ENCODE results near the gene RXFP3.

RXFP3 gene

DNA sequence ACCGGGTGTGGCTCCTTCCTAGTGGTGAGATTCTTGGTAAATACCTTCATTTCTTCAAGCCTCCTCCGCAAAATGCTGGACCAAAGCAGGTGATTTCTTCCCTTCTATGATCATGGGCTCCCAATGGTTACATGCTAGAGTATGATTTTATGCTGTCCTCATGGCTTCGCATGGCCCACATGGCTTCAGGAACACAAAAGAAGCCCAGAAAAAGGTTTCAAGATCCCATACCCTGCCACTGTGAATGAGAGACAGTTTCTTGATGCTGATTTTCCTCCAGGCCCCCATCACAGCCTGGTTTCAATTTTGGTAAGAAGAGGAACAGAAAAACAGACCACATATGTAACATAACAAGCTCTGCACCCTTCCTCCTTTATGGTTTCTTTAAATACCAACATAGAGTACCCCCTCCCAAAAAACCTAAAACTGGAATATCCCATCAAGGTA lies 2.4 kb upstream of the RXFP3 start:
- H3K36me3 ChIP-seq (ENCODE audit: control insufficient read depth in 1 of 2, insufficient read depth in 2 of 2, low read length in 2 of 2) = no peaks in the 10 kb centered on the region
- H3K9ac ChIP-seq (ENCODE audit: low read depth in 1 of 2, low read length in 2 of 2) = no peak overlapping the region
- H3K27me3 ChIP-seq (ENCODE audit: control insufficient read depth in 1 of 2, insufficient read depth in 2 of 2, low read length in 2 of 2) = peaks cover 9 to 20% of the 10 kb centered on the region in 2 donors
- H3K4me1 ChIP-seq (ENCODE audit: control insufficient read depth in 1 of 2, insufficient read depth in 2 of 2, low read length in 2 of 2) = peaks cover 5% of the 10 kb centered on the region in 2 donors
- H3K9me3 ChIP-seq (ENCODE audit: control insufficient read depth in 1 of 2, low read length in 2 of 2) = no peaks in the 10 kb centered on the region
- no peak overlapping the region for H3K4me3 ChIP-seq (ENCODE audit: low read depth in 1 of 2, low read length in 2 of 2)
- H3K27ac ChIP-seq (ENCODE audit: low read depth, low read length) = no peak overlapping the region

DNA sequence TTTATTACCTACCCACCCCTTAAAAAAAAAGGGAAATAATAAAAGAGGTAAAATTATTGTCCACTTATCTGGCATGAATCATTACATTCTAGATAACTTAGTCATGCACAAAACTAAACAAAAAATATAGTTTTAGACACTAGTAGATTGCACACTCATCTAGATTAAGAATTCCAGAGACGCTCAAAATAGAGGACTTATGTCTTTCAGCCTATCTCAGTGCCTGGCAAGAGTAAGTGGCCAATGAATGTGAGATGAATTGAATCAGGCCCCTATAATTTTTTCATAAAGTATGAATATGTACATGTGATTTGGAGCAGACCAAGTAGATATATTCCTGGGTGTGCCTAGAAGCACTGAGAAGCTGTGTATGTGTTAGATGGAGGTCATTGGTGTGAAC lies 2.0 kb upstream of the RXFP3 start:
- Histone ChIP-seq H3K27ac (ENCODE audit: low read depth, low read length) (no peak overlapping the region), H3K9ac (ENCODE audit: low read depth in 1 of 2, low read length in 2 of 2) (no peak overlapping the region), H3K4me1 (ENCODE audit: control insufficient read depth in 1 of 2, insufficient read depth in 2 of 2, low read length in 2 of 2) (peaks cover 5% of the 10 kb centered on the region in 2 donors), H3K36me3 (ENCODE audit: control insufficient read depth in 1 of 2, insufficient read depth in 2 of 2, low read length in 2 of 2) (no peaks in the 10 kb centered on the region), H3K4me3 (ENCODE audit: low read depth in 1 of 2, low read length in 2 of 2) (no peak overlapping the region), H3K27me3 (ENCODE audit: control insufficient read depth in 1 of 2, insufficient read depth in 2 of 2, low read length in 2 of 2) (peaks cover 9 to 23% of the 10 kb centered on the region in 2 donors), H3K9me3 (ENCODE audit: control insufficient read depth in 1 of 2, low read length in 2 of 2) (no peaks in the 10 kb centered on the region)

DNA sequence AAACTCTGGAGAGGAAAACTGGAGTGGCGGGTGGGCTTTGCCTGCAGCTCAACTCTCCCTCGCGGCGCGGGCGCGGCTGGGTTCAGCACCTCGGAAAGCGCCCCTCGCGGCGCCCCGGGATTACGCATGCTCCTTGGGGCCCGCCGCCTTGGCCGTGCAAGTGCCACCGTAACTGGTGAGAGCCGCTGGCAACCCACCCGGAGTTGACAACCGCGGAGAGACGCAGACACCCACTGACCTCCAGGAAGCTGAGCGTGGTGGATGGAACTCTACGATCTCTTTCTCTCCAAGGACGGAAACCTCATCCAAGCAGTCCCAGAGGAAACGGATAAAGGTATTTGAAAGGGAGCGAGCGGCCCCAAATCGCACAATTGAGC lies 194 bp upstream of the RXFP3 start:
- Histone ChIP-seq H3K36me3 (ENCODE audit: control insufficient read depth in 1 of 2, insufficient read depth in 2 of 2, low read length in 2 of 2) (no peaks in the 10 kb centered on the region), H3K9me3 (ENCODE audit: control insufficient read depth in 1 of 2, low read length in 2 of 2) (no peaks in the 10 kb centered on the region), H3K27ac (ENCODE audit: low read depth, low read length) (no peak overlapping the region), H3K4me1 (ENCODE audit: control insufficient read depth in 1 of 2, insufficient read depth in 2 of 2, low read length in 2 of 2) (peaks cover 5% of the 10 kb centered on the region in 2 donors), H3K4me3 (ENCODE audit: low read depth in 1 of 2, low read length in 2 of 2) (peak overlapping the region; percentile 34 to 39), H3K9ac (ENCODE audit: low read depth in 1 of 2, low read length in 2 of 2) (no peak overlapping the region), H3K27me3 (ENCODE audit: control insufficient read depth in 1 of 2, insufficient read depth in 2 of 2, low read length in 2 of 2) (peaks cover 9 to 29% of the 10 kb centered on the region in 2 donors)

DNA sequence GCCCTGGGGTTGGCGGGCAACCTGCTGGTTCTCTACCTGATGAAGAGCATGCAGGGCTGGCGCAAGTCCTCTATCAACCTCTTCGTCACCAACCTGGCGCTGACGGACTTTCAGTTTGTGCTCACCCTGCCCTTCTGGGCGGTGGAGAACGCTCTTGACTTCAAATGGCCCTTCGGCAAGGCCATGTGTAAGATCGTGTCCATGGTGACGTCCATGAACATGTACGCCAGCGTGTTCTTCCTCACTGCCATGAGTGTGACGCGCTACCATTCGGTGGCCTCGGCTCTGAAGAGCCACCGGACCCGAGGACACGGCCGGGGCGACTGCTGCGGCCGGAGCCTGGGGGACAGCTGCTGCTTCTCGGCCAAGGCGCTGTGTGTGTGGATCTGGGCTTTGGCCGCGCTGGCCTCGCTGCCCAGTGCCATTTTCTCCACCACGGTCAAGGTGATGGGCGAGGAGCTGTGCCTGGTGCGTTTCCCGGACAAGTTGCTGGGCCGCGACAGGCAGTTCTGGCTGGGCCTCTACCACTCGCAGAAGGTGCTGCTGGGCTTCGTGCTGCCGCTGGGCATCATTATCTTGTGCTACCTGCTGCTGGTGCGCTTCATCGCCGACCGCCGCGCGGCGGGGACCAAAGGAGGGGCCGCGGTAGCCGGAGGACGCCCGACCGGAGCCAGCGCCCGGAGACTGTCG lies 976 bp downstream of the RXFP3 start:
- no peaks in the 10 kb centered on the region for H3K36me3 ChIP-seq (ENCODE audit: control insufficient read depth in 1 of 2, insufficient read depth in 2 of 2, low read length in 2 of 2)
- H3K4me1 ChIP-seq (ENCODE audit: control insufficient read depth in 1 of 2, insufficient read depth in 2 of 2, low read length in 2 of 2) = peaks cover 5% of the 10 kb centered on the region in 2 donors
- no peak overlapping the region for H3K27ac ChIP-seq (ENCODE audit: low read depth, low read length)
- H3K9me3 ChIP-seq (ENCODE audit: control insufficient read depth in 1 of 2, low read length in 2 of 2) = no peaks in the 10 kb centered on the region
- no peak overlapping the region for H3K9ac ChIP-seq (ENCODE audit: low read depth in 1 of 2, low read length in 2 of 2)
- peaks cover 11 to 33% of the 10 kb centered on the region in 2 donors for H3K27me3 ChIP-seq (ENCODE audit: control insufficient read depth in 1 of 2, insufficient read depth in 2 of 2, low read length in 2 of 2)
- H3K4me3 ChIP-seq (ENCODE audit: low read depth in 1 of 2, low read length in 2 of 2) = no peak overlapping the region

DNA sequence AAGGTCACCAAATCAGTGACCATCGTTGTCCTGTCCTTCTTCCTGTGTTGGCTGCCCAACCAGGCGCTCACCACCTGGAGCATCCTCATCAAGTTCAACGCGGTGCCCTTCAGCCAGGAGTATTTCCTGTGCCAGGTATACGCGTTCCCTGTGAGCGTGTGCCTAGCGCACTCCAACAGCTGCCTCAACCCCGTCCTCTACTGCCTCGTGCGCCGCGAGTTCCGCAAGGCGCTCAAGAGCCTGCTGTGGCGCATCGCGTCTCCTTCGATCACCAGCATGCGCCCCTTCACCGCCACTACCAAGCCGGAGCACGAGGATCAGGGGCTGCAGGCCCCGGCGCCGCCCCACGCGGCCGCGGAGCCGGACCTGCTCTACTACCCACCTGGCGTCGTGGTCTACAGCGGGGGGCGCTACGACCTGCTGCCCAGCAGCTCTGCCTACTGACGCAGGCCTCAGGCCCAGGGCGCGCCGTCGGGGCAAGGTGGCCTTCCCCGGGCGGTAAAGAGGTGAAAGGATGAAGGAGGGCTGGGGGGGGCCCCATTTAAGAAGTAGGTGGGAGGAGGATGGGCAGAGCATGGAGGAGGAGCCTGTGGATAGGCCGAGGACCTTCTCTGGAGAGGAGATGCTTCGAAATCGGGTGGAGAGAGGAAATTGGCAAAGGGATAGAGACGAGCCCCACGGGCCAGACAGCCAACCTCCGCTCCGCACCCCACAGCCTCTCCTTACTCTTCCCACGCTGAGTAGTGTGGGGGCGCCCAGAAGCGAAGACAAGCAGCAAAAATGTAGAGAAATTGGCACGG lies 1.7 kb downstream of the RXFP3 start:
- peaks cover 17 to 33% of the 10 kb centered on the region in 2 donors for H3K27me3 ChIP-seq (ENCODE audit: control insufficient read depth in 1 of 2, insufficient read depth in 2 of 2, low read length in 2 of 2)
- no peak overlapping the region for H3K4me3 ChIP-seq (ENCODE audit: low read depth in 1 of 2, low read length in 2 of 2)
- no peaks in the 10 kb centered on the region for H3K36me3 ChIP-seq (ENCODE audit: control insufficient read depth in 1 of 2, insufficient read depth in 2 of 2, low read length in 2 of 2)
- no peak overlapping the region for H3K9ac ChIP-seq (ENCODE audit: low read depth in 1 of 2, low read length in 2 of 2)
- H3K27ac ChIP-seq (ENCODE audit: low read depth, low read length) = no peak overlapping the region
- H3K4me1 ChIP-seq (ENCODE audit: control insufficient read depth in 1 of 2, insufficient read depth in 2 of 2, low read length in 2 of 2) = peaks cover 5% of the 10 kb centered on the region in 2 donors
- H3K9me3 ChIP-seq (ENCODE audit: control insufficient read depth in 1 of 2, low read length in 2 of 2) = no peaks in the 10 kb centered on the region

DNA sequence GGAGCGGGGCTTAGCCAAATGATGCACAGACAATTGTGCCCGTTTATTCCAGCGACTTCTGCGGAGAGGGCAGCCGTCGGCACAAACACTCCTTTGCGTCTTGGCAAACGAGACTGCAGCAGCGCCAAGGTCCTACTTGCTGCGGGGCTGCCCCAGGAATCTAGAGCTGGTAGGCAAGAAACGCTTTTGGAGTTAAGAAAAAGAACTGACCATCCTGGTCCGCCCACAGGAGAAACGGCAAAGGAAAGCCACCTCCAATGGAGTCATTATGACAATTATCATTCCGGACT lies 2.3 kb downstream of the RXFP3 start:
- Histone ChIP-seq H3K27ac (ENCODE audit: low read depth, low read length) (no peak overlapping the region), H3K9me3 (ENCODE audit: control insufficient read depth in 1 of 2, low read length in 2 of 2) (no peaks in the 10 kb centered on the region), H3K4me1 (ENCODE audit: control insufficient read depth in 1 of 2, insufficient read depth in 2 of 2, low read length in 2 of 2) (peaks cover 5% of the 10 kb centered on the region in 2 donors), H3K27me3 (ENCODE audit: control insufficient read depth in 1 of 2, insufficient read depth in 2 of 2, low read length in 2 of 2) (peaks cover 17 to 33% of the 10 kb centered on the region in 2 donors), H3K9ac (ENCODE audit: low read depth in 1 of 2, low read length in 2 of 2) (no peak overlapping the region), H3K4me3 (ENCODE audit: low read depth in 1 of 2, low read length in 2 of 2) (no peak overlapping the region), H3K36me3 (ENCODE audit: control insufficient read depth in 1 of 2, insufficient read depth in 2 of 2, low read length in 2 of 2) (no peaks in the 10 kb centered on the region)

DNA sequence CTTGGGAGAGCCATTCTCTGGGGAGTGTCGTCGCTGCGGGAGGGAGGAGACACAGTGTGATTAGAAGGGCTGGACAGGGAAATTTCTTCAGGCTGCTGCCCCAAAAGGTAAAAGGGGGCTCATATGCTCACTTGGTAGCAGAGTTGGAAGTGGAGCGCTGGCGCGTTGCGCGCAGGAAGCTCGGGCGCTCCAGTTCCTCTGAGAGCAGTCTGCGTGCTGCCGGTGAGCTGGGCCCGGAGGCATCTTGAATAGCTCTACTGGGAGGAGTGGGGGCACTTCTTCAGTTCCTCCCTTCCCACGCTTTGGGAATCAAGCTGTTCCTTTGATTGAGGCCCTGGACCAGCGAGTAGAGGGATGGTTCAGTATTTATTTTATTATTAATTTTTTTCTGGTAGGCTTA lies 2.7 kb downstream of the RXFP3 start:
- Histone ChIP-seq H3K4me1 (ENCODE audit: control insufficient read depth in 1 of 2, insufficient read depth in 2 of 2, low read length in 2 of 2) (peaks cover 5% of the 10 kb centered on the region in 2 donors), H3K9me3 (ENCODE audit: control insufficient read depth in 1 of 2, low read length in 2 of 2) (no peaks in the 10 kb centered on the region), H3K27me3 (ENCODE audit: control insufficient read depth in 1 of 2, insufficient read depth in 2 of 2, low read length in 2 of 2) (peaks cover 17 to 33% of the 10 kb centered on the region in 2 donors), H3K27ac (ENCODE audit: low read depth, low read length) (no peak overlapping the region), H3K9ac (ENCODE audit: low read depth in 1 of 2, low read length in 2 of 2) (no peak overlapping the region), H3K4me3 (ENCODE audit: low read depth in 1 of 2, low read length in 2 of 2) (no peak overlapping the region), H3K36me3 (ENCODE audit: control insufficient read depth in 1 of 2, insufficient read depth in 2 of 2, low read length in 2 of 2) (no peaks in the 10 kb centered on the region)

DNA sequence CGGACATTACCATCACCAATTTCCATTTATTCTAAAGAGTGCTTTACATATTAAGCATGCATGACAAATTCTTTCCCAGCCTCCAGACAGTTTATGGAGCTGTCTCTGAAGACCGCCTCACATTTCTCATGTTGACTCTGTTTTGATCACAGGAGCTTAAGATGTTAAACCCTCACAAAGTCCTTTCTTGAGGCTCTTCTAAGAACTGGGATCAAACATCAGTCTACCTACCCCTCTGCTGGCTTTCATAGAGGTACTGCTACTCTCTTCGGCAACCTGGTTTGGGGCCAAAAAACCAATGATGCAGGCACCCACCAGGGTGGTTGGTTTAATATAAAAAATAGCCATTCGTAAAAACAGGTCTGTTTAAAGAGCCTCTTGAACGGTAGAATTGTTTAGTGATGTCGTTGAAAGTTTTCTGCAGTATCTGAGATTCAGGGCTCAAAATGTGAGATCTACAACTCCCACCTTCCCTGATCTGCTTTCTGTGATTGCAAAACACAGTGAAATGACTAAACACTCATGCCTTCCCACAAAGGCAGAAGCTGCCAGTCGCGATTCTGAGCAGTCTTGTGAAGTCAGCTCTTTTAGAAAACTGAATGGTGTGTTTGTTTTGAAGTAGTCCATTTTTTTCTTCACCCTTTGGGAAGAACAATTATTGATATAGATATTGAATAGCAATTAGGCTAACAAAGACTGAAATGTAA lies 3.5 kb downstream of the RXFP3 start:
- no peaks in the 10 kb centered on the region for H3K9me3 ChIP-seq (ENCODE audit: control insufficient read depth in 1 of 2, low read length in 2 of 2)
- H3K4me1 ChIP-seq (ENCODE audit: control insufficient read depth in 1 of 2, insufficient read depth in 2 of 2, low read length in 2 of 2) = peaks cover 5% of the 10 kb centered on the region in 2 donors
- peaks cover 17 to 33% of the 10 kb centered on the region in 2 donors for H3K27me3 ChIP-seq (ENCODE audit: control insufficient read depth in 1 of 2, insufficient read depth in 2 of 2, low read length in 2 of 2)

DNA sequence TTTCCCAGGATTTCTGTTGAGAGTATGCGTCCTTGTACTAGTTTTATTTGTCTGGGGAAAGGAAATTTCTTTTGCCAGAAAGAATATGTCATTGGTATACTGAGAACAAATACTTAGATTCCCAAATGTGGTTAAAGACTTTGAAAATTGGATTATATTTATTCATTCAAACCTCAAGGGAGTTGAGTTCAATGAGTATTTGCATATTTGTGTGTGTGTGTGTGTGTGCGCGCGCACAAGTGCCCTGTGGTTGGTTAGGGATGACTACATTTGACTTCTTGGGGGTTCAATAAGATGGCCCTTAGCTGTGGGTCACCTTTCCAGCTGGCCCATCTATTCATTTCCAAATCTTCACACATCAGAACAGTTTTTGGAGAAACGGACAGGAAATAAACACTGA lies 4.9 kb downstream of the RXFP3 start:
- Histone ChIP-seq H3K27ac (ENCODE audit: low read depth, low read length) (no peak overlapping the region), H3K27me3 (ENCODE audit: control insufficient read depth in 1 of 2, insufficient read depth in 2 of 2, low read length in 2 of 2) (peaks cover 17 to 28% of the 10 kb centered on the region in 2 donors), H3K36me3 (ENCODE audit: control insufficient read depth in 1 of 2, insufficient read depth in 2 of 2, low read length in 2 of 2) (no peaks in the 10 kb centered on the region), H3K9me3 (ENCODE audit: control insufficient read depth in 1 of 2, low read length in 2 of 2) (no peaks in the 10 kb centered on the region), H3K4me1 (ENCODE audit: control insufficient read depth in 1 of 2, insufficient read depth in 2 of 2, low read length in 2 of 2) (peaks cover 2 to 4% of the 10 kb centered on the region in 2 donors), H3K4me3 (ENCODE audit: low read depth in 1 of 2, low read length in 2 of 2) (no peak overlapping the region), H3K9ac (ENCODE audit: low read depth in 1 of 2, low read length in 2 of 2) (no peak overlapping the region)

More for the DNA sequence above, 3.5 kb downstream of the RXFP3 start:
- Histone ChIP-seq H3K9ac (ENCODE audit: low read depth in 1 of 2, low read length in 2 of 2) (no peak overlapping the region), H3K27ac (ENCODE audit: low read depth, low read length) (no peak overlapping the region), H3K4me3 (ENCODE audit: low read depth in 1 of 2, low read length in 2 of 2) (no peak overlapping the region), H3K36me3 (ENCODE audit: control insufficient read depth in 1 of 2, insufficient read depth in 2 of 2, low read length in 2 of 2) (no peaks in the 10 kb centered on the region)

DNA sequence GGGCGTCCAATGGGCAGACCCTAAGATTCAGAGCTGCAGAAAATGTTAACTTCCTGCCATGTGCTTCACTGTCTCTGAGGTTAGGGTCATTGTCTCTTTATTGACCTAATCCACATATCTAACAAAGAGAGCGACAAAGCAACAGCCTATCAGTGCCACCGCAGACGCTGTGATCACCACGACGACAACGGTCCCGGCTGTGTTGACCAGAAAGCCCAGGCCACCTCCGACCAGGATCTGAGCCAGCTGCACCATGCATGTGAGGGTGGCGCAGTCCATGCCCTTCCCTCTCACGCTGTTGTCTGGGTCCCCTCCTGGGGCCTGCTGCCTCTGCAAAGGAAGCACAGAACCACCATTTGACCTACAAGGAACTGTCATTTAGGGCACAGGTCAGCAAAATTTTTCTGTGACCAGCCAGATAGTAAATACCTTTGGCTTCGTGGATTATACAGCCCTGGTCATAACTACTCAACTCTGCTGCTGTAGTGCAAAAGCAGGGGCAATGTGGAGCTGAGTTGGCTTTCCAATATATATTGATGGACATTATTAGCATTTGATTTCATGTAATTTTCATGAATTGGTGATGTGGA lies 8.5 kb downstream of the RXFP3 start:
- no peaks in the 10 kb centered on the region for H3K4me1 ChIP-seq (ENCODE audit: control insufficient read depth in 1 of 2, insufficient read depth in 2 of 2, low read length in 2 of 2)
- H3K4me3 ChIP-seq (ENCODE audit: low read depth in 1 of 2, low read length in 2 of 2) = no peak overlapping the region
- H3K9ac ChIP-seq (ENCODE audit: low read depth in 1 of 2, low read length in 2 of 2) = no peak overlapping the region
- H3K9me3 ChIP-seq (ENCODE audit: control insufficient read depth in 1 of 2, low read length in 2 of 2) = no peaks in the 10 kb centered on the region
- H3K27me3 ChIP-seq (ENCODE audit: control insufficient read depth in 1 of 2, insufficient read depth in 2 of 2, low read length in 2 of 2) = peaks cover 7 to 8% of the 10 kb centered on the region in 2 donors
- H3K27ac ChIP-seq (ENCODE audit: low read depth, low read length) = no peak overlapping the region
- H3K36me3 ChIP-seq (ENCODE audit: control insufficient read depth in 1 of 2, insufficient read depth in 2 of 2, low read length in 2 of 2) = no peaks in the 10 kb centered on the region
